Right lobe of liver (tissue), 4 donors: ENCODE results near the gene ITGA5.

Experiments
- CTCF ChIP-seq, 4 donors: fragments of 200-600 bp in 3 of 4; fragments of 450-650 bp in 1 of 4; IDR thresholded peaks; one replicate each; pipeline versions ENCODE4 v1.5.1 to v1.8.0; 2016 to 2022; ENCODE audit warnings: antibody characterized with exemption in 4 of 4, mild to moderate bottlenecking in 2 of 4
- POLR2A ChIP-seq: fragments of 450-650 bp; IDR thresholded peaks from one replicate; pipeline ENCODE4 v1.6.1; 2017; ENCODE audit warnings: antibody characterized with exemption, mild to moderate bottlenecking
- donor health status: DM: no; HTN: no; CAD: no.
- donor health status: DM: no; HTN: no; CAD: no.
- donor health status: DM: no; HTN: yes; CAD: no.

- TF ChIP-seq CTCF (IDR thresholded peaks at IDR 0.05) (no peak), POLR2A (no peak)
These were observed 502 bp downstream of the ITGA5 start for GRCh38 chr12:54418441-54419087.
